SK-N-SH treated with all-trans-retinoic acid at 6 μM for 48 hours (cell line): Measurements from ENCODE around the gene PPP3CA.

Source experiments
- ATAC-seq: fragments of 200-7000 bp; cut with Tn5 transposase; 3 replicates; pipeline ENCODE4 v1.9.1; 2020; ENCODE audit warnings: mild to moderate bottlenecking, moderate library complexity
- ARNTL ChIP-seq: fragments of 450-650 bp; formaldehyde crosslinking; IDR thresholded peaks from 2 replicates; pipeline ENCODE4 v1.5.0; 2020; ENCODE audit warnings: low read depth, mild to moderate bottlenecking, moderate library complexity, borderline replicate concordance
- BACH2 ChIP-seq: fragments of 250-450 bp; sonication (Bioruptor Pico); IDR thresholded peaks from 2 replicates; pipeline ENCODE4 v1.9.0; 2021; ENCODE audit warnings: mild to moderate bottlenecking, borderline replicate concordance
- CSDC2 ChIP-seq: fragments of 250-450 bp; sonication (Bioruptor Pico); IDR thresholded peaks from 2 replicates; pipeline ENCODE4 v1.5.0; 2020; ENCODE audit warnings: mild to moderate bottlenecking, moderate library complexity
- ESRRG ChIP-seq: fragments of 250-450 bp; sonication (Bioruptor Pico); IDR thresholded peaks from 2 replicates; pipeline ENCODE4 v1.6.1; 2021; ENCODE audit warnings: mild to moderate bottlenecking
- GLIS3 ChIP-seq: fragments of 250-450 bp; sonication (Bioruptor Pico); IDR thresholded peaks from 2 replicates; pipeline ENCODE4 v1.5.0; 2020; ENCODE audit warnings: mild to moderate bottlenecking, moderate library complexity
- ISL1 ChIP-seq: fragments of 250-450 bp; sonication (Bioruptor Pico); IDR thresholded peaks from 2 replicates; pipeline ENCODE4 v2.1.2; 2022; ENCODE audit warnings: mild to moderate bottlenecking, moderate library complexity
- PATZ1 ChIP-seq: fragments of 250-450 bp; sonication (Bioruptor Pico); IDR thresholded peaks from 2 replicates; pipeline ENCODE4 v1.8.0; 2020; ENCODE audit warnings: mild to moderate bottlenecking, moderate library complexity, borderline replicate concordance
- PPARA ChIP-seq: fragments of 250-450 bp; sonication (Bioruptor Pico); IDR thresholded peaks from 2 replicates; pipeline ENCODE4 v1.5.0; 2020; ENCODE audit warnings: mild to moderate bottlenecking, borderline replicate concordance
- RARB ChIP-seq: fragments of 250-450 bp; sonication (Bioruptor Pico); IDR thresholded peaks from 2 replicates; pipeline ENCODE4 v1.8.0; 2021; ENCODE audit warnings: mild to moderate bottlenecking, moderate library complexity
- SNAI2 ChIP-seq: fragments of 250-450 bp; sonication (Bioruptor Pico); IDR thresholded peaks from 2 replicates; pipeline ENCODE4 v1.5.0; 2020; ENCODE audit warnings: mild to moderate bottlenecking, moderate library complexity
- TCF4 ChIP-seq: fragments of 250-450 bp; sonication (Bioruptor Pico); IDR thresholded peaks from 2 replicates; pipeline ENCODE4 v1.8.0; 2021; ENCODE audit warnings: mild to moderate bottlenecking, moderate library complexity, borderline replicate concordance
- TOX ChIP-seq: fragments of 250-450 bp; sonication (Bioruptor Pico); IDR thresholded peaks from 2 replicates; pipeline ENCODE4 v1.8.0; 2021; ENCODE audit warnings: mild to moderate bottlenecking, moderate library complexity, borderline replicate concordance
- TSHZ2 ChIP-seq: fragments of 250-450 bp; sonication (Bioruptor Pico); IDR thresholded peaks from 2 replicates; pipeline ENCODE4 v1.5.0; 2020; ENCODE audit warnings: mild to moderate bottlenecking, moderate library complexity
- ZC3H10 ChIP-seq: fragments of 250-450 bp; sonication (Bioruptor Pico); IDR thresholded peaks from 2 replicates; pipeline ENCODE4 v1.5.1; 2021; ENCODE audit warnings: mild to moderate bottlenecking, moderate library complexity
- ZFP3 ChIP-seq: fragments of 250-450 bp; sonication (Bioruptor Pico); IDR thresholded peaks from 2 replicates; pipeline ENCODE4 v1.5.0; 2020; ENCODE audit warnings: mild to moderate bottlenecking, moderate library complexity
- ZFP30 ChIP-seq: fragments of 450-650 bp; formaldehyde crosslinking; IDR thresholded peaks from 2 replicates; pipeline ENCODE4 v1.5.0; 2022; ENCODE audit warnings: mild to moderate bottlenecking, moderate library complexity
- ZNF565 ChIP-seq: fragments of 450-650 bp; formaldehyde crosslinking; conservative IDR thresholded peaks from 2 replicates; pipeline ENCODE4 v1.5.0; 2020; ENCODE audit warnings: low read depth, mild to moderate bottlenecking, moderate library complexity
- ZNF70 ChIP-seq: fragments of 450-650 bp; formaldehyde crosslinking; IDR thresholded peaks from 2 replicates; pipeline ENCODE4 v1.5.0; 2020; ENCODE audit warnings: mild to moderate bottlenecking, moderate library complexity
- ZNF8 ChIP-seq: fragments of 450-650 bp; formaldehyde crosslinking; IDR thresholded peaks from 2 replicates; pipeline ENCODE4 v1.5.0; 2020; ENCODE audit warnings: mild to moderate bottlenecking, moderate library complexity
- TF ChIP-seq, protein P1 (sequence below): fragments of 250-450 bp; sonication (Bioruptor Pico); IDR thresholded peaks from 2 replicates; pipeline ENCODE4 v1.5.1; 2020; ENCODE audit warnings: low read depth, mild to moderate bottlenecking, moderate library complexity

PPP3CA gene

GRCh38 chr4:101145021-101145420 is 202.3 kb downstream of the PPP3CA start:
- TF ChIP-seq TSHZ2 (CRISPR knock-in tag), result no peak
- TF ChIP-seq ISL1, result no peak
- TF ChIP-seq, protein P1, sequence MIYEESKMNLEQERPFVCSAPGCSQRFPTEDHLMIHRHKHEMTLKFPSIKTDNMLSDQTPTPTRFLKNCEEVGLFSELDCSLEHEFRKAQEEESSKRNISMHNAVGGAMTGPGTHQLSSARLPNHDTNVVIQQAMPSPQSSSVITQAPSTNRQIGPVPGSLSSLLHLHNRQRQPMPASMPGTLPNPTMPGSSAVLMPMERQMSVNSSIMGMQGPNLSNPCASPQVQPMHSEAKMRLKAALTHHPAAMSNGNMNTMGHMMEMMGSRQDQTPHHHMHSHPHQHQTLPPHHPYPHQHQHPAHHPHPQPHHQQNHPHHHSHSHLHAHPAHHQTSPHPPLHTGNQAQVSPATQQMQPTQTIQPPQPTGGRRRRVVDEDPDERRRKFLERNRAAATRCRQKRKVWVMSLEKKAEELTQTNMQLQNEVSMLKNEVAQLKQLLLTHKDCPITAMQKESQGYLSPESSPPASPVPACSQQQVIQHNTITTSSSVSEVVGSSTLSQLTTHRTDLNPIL, result no peak
- TF ChIP-seq TOX (CRISPR knock-in tag), result no peak
- no peak for TF ChIP-seq PATZ1 (CRISPR knock-in tag)
- no peak for TF ChIP-seq ZNF8 (CRISPR knock-in tag)
- no peak for TF ChIP-seq GLIS3
- no peak for ATAC-seq

- TF ChIP-seq ZNF70, result no peak
- TF ChIP-seq ARNTL (CRISPR knock-in tag), result no peak
- no peak for TF ChIP-seq PATZ1 (CRISPR knock-in tag)
- no peak for TF ChIP-seq ZFP30 (CRISPR knock-in tag)
- no peak for TF ChIP-seq ZNF8 (CRISPR knock-in tag)
- TF ChIP-seq ZFP3 (CRISPR knock-in tag), result no peak
- no peak for TF ChIP-seq GLIS3
- TF ChIP-seq SNAI2 (CRISPR knock-in tag), result no peak
- no peak for TF ChIP-seq ISL1
- no peak for TF ChIP-seq ZNF565 (CRISPR knock-in tag)
- TF ChIP-seq, protein P1, result no peak
- TF ChIP-seq PPARA, result no peak
- no peak for TF ChIP-seq ESRRG
- no peak for TF ChIP-seq ZC3H10 (CRISPR knock-in tag)
- no peak for TF ChIP-seq TCF4 (CRISPR knock-in tag)
- no peak for TF ChIP-seq CSDC2 (CRISPR knock-in tag)
- no peak for TF ChIP-seq TSHZ2 (CRISPR knock-in tag)
- TF ChIP-seq BACH2, result no peak
- no peak for TF ChIP-seq RARB (CRISPR knock-in tag)
- ATAC-seq, result no peak
These were observed 205.1 kb downstream of the PPP3CA start for GRCh38 chr4:101142259-101142658.
